GM12875 (cell line): Measurements from ENCODE around the gene CAMK1D.

Experiments
- H3K4me3 ChIP-seq: one replicate; pipeline ENCODE4 v1.5.1; 2011; ENCODE audit warnings: low read depth, low read length, control low read depth
- TF ChIP-seq, protein P1 (sequence below): IDR thresholded peaks from 2 replicates; pipeline ENCODE4 v1.5.1; 2011; ENCODE audit warnings: low read depth, mild to moderate bottlenecking, control low read depth, inconsistent platforms, low read length, moderate library complexity, borderline replicate concordance; ENCODE audit not compliant: insufficient read depth

CAMK1D gene

DNA sequence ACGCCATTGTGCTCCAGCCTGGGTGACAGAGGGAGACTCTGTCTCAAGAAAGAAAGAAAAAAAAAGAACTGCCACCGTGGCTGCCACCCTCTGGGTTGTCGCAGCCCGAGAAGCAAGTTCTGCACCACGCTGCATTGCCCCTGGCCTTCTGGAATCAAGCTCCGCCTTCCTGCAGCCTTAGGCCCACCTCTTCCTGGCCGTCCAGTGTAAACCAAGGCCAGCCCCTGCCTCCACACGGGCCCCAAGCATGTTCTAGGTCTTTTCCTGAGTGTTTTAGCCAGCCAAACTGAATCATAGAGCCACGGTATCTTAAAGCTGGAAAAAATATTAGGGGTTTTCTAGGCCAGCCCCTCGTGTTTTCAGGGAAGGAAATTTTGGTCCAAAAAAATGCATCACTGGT is 463.2 kb downstream of the CAMK1D start:
- no peak overlapping the region for H3K4me3 ChIP-seq
- TF ChIP-seq, protein P1, sequence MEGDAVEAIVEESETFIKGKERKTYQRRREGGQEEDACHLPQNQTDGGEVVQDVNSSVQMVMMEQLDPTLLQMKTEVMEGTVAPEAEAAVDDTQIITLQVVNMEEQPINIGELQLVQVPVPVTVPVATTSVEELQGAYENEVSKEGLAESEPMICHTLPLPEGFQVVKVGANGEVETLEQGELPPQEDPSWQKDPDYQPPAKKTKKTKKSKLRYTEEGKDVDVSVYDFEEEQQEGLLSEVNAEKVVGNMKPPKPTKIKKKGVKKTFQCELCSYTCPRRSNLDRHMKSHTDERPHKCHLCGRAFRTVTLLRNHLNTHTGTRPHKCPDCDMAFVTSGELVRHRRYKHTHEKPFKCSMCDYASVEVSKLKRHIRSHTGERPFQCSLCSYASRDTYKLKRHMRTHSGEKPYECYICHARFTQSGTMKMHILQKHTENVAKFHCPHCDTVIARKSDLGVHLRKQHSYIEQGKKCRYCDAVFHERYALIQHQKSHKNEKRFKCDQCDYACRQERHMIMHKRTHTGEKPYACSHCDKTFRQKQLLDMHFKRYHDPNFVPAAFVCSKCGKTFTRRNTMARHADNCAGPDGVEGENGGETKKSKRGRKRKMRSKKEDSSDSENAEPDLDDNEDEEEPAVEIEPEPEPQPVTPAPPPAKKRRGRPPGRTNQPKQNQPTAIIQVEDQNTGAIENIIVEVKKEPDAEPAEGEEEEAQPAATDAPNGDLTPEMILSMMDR = no peak

DNA sequence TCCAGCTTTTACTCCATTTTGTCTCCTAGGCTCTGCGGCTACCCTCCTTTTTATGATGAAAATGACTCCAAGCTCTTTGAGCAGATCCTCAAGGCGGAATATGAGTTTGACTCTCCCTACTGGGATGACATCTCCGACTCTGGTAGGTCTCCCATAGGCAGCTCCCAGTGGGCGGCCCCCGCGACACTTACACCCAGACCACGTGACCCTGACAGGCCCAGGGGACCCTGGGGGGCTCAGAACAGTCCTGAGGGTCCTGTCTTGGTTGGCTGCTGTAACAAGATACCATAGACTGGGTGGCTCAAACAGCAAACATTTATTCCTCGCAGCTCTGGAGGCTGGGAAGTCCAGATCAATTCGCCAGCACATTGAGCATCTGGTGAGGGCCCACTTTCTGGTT is 464.8 kb downstream of the CAMK1D start:
- TF ChIP-seq, protein P1 = no peak
- H3K4me3 ChIP-seq = no peak overlapping the region

DNA sequence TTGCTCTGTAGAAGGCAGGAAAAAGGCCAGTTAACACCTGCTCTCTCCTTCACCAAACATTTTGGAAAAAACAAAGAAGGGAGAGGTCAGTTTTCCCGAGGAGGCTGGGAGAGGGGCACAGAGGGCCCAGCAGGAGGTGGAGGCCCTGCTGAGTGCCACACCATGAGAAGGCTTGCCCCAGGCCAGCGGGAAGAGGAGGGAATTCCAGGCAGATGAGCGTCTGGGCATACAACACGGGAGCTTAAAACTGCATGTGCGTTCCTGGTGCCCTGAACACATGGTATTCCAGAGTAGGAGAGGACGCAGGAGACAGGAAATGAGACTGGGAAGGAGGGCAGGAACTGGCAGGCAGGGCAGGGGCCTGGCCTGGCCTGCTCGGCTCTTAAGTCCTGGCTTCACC is 469.7 kb downstream of the CAMK1D start:
- TF ChIP-seq, protein P1 = no peak

DNA sequence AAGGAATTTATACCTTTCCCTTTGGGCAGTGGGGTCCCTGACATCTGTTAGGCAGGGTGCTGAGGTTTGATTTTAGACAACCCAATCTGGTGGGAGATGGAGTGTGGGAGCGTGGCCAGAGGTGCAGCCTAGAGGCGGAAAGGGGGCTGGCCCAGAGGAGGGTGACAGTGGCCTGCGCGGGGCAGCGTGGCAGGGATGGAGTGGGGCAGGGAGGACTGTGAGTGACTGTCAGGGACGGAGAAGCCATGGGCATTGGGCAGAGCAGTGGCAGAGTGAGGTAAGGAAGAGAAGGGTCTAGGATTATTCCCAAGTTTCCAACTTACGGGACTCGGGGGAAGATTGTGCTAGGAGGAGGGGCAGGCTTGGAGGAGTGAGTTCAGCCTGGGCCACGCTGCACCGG is 470.3 kb downstream of the CAMK1D start:
- TF ChIP-seq, protein P1 = no peak
- no peak overlapping the region for H3K4me3 ChIP-seq

More for the DNA sequence above, 469.7 kb downstream of the CAMK1D start:
- no peak overlapping the region for H3K4me3 ChIP-seq

DNA sequence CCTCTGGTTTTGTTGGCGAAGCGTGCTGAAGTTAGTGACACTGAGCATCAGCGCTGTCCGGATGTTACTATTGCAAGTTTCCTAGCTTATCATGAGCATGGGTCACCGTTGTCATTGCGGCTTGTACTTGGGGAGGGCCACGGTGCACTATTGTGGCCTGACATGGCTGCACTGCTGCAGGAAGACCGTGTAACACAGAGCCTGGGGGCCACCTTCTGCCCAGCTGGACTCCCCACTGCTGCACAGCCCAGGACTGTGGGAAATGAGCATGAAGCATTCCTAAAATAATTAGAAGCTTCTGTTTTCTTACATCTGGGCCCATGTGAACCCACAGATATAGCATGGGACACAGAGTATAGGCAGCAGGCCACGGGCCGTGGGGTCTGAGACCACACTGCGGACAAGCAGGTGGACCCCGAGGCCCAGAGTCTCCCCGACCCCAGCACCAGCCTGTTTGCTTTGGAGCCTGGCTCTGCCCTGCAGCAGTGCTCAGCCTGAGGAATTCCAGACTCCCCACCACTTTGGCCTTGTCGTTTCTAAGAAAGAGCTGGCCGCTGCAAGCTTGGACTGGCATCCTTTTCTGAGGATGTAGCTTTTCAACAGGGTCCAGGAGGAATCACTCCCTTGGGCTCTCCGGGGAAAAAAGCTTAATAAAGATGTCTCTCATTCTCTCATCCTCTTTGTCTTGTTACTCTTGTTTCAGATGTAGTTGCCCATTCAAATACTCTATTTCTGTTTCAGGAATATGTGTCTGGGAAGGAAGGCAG is 473.0 kb downstream of the CAMK1D start:
- TF ChIP-seq, protein P1 = no peak
- H3K4me3 ChIP-seq = no peak overlapping the region

DNA sequence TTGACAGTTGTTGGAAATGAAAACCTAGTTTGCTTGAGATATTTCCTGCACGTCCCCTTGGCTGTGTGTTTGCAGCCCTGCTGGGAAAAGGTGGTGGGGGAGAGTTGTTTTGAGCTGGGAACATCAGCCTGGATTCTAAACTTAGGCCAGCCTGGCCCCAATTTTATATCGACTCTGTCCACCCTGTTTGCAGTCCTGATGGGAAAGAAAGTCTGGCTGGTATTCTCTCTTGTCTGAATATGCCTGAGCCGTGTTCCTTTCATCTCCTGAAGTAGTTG is 473.5 kb downstream of the CAMK1D start:
- TF ChIP-seq, protein P1 = no peak
- H3K4me3 ChIP-seq = no peak overlapping the region

DNA sequence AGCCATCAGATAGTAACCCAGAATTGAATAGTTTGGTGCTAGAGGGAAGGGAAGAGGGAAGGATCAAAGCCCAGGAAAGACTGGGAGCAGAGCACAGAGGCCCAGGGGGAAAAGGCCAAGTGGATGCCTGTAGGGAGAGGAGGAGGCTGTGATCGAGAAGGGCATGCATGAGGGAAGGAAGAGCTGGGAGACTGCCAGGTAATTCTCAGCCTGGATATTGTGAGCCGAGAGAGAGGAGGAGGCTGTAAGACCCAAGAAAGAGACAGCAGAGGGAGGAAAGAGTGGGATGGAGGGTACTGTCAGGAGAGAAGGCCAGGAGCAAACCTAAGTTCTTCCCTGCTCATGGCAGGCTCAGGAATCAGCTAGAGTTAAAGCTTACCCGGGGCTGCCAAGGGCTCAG is 474.0 kb downstream of the CAMK1D start:
- TF ChIP-seq, protein P1 = no peak
- no peak overlapping the region for H3K4me3 ChIP-seq
